Neural progenitor cell (in vitro differentiated cells): ENCODE measurements around the gene OR52W1. TPM values are rescaled to one million over a fixed set of nuclear protein-coding genes. Genes with fewer than 3 reads are reported as not detected.

Source experiments
- DNase-seq: peaks from one replicate; pipeline ENCODE4 v3.0.0-alpha.2; 2016; ENCODE audit warnings: low spot score
- H2AFZ ChIP-seq: fragments of 200-600 bp; sonication (generic); replicated peaks from 2 replicates; pipeline ENCODE4 v1.6.1; 2016; ENCODE audit warnings: antibody characterized with exemption
- H3F3A ChIP-seq: fragments of 200-600 bp; sonication (generic); 2 replicates; pipeline ENCODE4 v1.6.1; 2016; ENCODE audit warnings: antibody characterized with exemption, low read depth
- H3K27ac ChIP-seq: fragments of 200-600 bp; sonication (generic); 2 replicates; pipeline ENCODE4 v1.5.1; 2016; ENCODE audit warnings: mild to moderate bottlenecking
- H3K27me3 ChIP-seq: fragments of 200-600 bp; sonication (generic); 2 replicates; pipeline ENCODE4 v1.6.1; 2016; ENCODE audit warnings: mild to moderate bottlenecking, moderate library complexity
- H3K36me3 ChIP-seq: fragments of 200-600 bp; sonication (generic); 2 replicates; pipeline ENCODE4 v1.5.1; 2016
- H3K4me1 ChIP-seq: fragments of 200-600 bp; sonication (generic); 2 replicates; pipeline ENCODE4 v1.6.1; 2016; ENCODE audit warnings: mixed run types
- H3K4me2 ChIP-seq: fragments of 200-600 bp; sonication (generic); 2 replicates; pipeline ENCODE4 v1.6.1; 2016
- H3K4me3 ChIP-seq: fragments of 200-600 bp; sonication (generic); 2 replicates; pipeline ENCODE4 v1.5.1; 2016
- H3K79me2 ChIP-seq: fragments of 200-600 bp; sonication (generic); 2 replicates; pipeline ENCODE4 v1.6.1; 2016; ENCODE audit warnings: low read depth
- H3K9ac ChIP-seq: fragments of 200-600 bp; sonication (generic); 2 replicates; pipeline ENCODE4 v1.6.1; 2016
- H3K9me3 ChIP-seq: fragments of 200-600 bp; sonication (generic); 2 replicates; pipeline ENCODE4 v1.5.1; 2016; ENCODE audit warnings: low read depth
- H4K20me1 ChIP-seq: fragments of 200-600 bp; sonication (generic); 2 replicates; pipeline ENCODE4 v1.6.1; 2016; ENCODE audit warnings: low read depth
- H3K27ac Mint-ChIP-seq: 3 replicates; pipeline ENCODE4 v1.8.0; 2021; ENCODE audit warnings: mixed read lengths
- H3K27me3 Mint-ChIP-seq: 2 replicates; pipeline ENCODE4 v1.8.0; 2022; ENCODE audit warnings: low read depth, mild to moderate bottlenecking, inconsistent platforms, moderate library complexity, mixed read lengths; ENCODE audit not compliant: insufficient read depth
- H3K36me3 Mint-ChIP-seq: 3 replicates; pipeline ENCODE4 v1.8.0; 2021; ENCODE audit warnings: mixed read lengths
- H3K4me1 Mint-ChIP-seq: 3 replicates; pipeline ENCODE4 v1.8.0; 2021; ENCODE audit warnings: mixed read lengths
- H3K4me3 Mint-ChIP-seq: 3 replicates; pipeline ENCODE4 v1.8.0; 2021; ENCODE audit warnings: mild to moderate bottlenecking, moderate library complexity, mixed read lengths
- H3K9me3 Mint-ChIP-seq: 3 replicates; pipeline ENCODE4 v1.8.0; 2020; ENCODE audit warnings: mixed read lengths
- CTCF ChIP-seq: fragments of 200-600 bp; sonication (generic); IDR thresholded peaks from 2 replicates; pipeline ENCODE4 v1.5.1; 2017; ENCODE audit warnings: antibody characterized with exemption, mild to moderate bottlenecking
- EZH2 ChIP-seq: fragments of 200-600 bp; sonication (generic); IDR thresholded peaks from 2 replicates; pipeline ENCODE4 v1.6.1; 2017; ENCODE audit warnings: antibody characterized with exemption, mild to moderate bottlenecking, moderate library complexity
- EZH2phosphoT487 ChIP-seq: fragments of 200-600 bp; sonication (generic); IDR thresholded peaks from 2 replicates; pipeline ENCODE4 v1.6.1; 2017; ENCODE audit warnings: antibody characterized with exemption
- total RNA-seq: library from RNA; depleted of rRNA; stranded (reverse); fragments of >200 nt; gene quantifications from 2 replicates; pipeline ENCODE4 v1.2.3, GENCODE V29; 2015; ENCODE audit warnings: low replicate concordance

The OR52W1 gene
- total RNA-seq, 1 donor from 2014 or later: not detected

- TF ChIP-seq EZH2phosphoT487 (no peak), EZH2 (no peak), CTCF (no peak)
- no peak overlapping the region for H3K27ac Mint-ChIP-seq
- Histone ChIP-seq H3K4me2 (no peak overlapping the region), H3K9me3 (no peaks in the 10 kb centered on the region), H3K4me3 (no peak overlapping the region), H3K79me2 (no peaks in the 10 kb centered on the region), H3K9ac (no peak overlapping the region), H3K27ac (no peak overlapping the region), H2AFZ (no peak overlapping the region), H4K20me1 (no peaks in the 10 kb centered on the region), H3K4me1 (no peaks in the 10 kb centered on the region), H3F3A (no peaks in the 10 kb centered on the region), H3K27me3 (no peaks in the 10 kb centered on the region), H3K36me3 (no peaks in the 10 kb centered on the region)
- no peaks in the 10 kb centered on the region for H3K27me3 Mint-ChIP-seq
- peaks cover 4% of the 10 kb centered on the region for H3K4me1 Mint-ChIP-seq
- H3K9me3 Mint-ChIP-seq: no peaks in the 10 kb centered on the region
- no peak overlapping the region for H3K4me3 Mint-ChIP-seq
- DNase-seq: no peak
- no peaks in the 10 kb centered on the region for H3K36me3 Mint-ChIP-seq
These were observed 42.2 kb upstream of the OR52W1 start for GRCh38 chr11:6156628-6157359.

- H3K36me3 Mint-ChIP-seq: no peaks in the 10 kb centered on the region
- H3K4me1 Mint-ChIP-seq: no peaks in the 10 kb centered on the region
- H3K27ac ChIP-seq: no peak within 1 kb of the TSS
- no peak within 1 kb of the TSS for H2AFZ ChIP-seq
- H3K79me2 ChIP-seq: no peaks in the 10 kb centered on the region
- no peak for DNase-seq
- peaks cover 3% of the 10 kb centered on the region for H3K9me3 Mint-ChIP-seq
- no peak within 1 kb of the TSS for H3K9ac ChIP-seq
- no peaks in the 10 kb centered on the region for H3K27me3 Mint-ChIP-seq
- no peak within 1 kb of the TSS for H3K4me3 ChIP-seq
- no peak within 1 kb of the TSS for H3K27ac Mint-ChIP-seq
- no peaks in the 10 kb centered on the region for H3K9me3 ChIP-seq
- H3K4me2 ChIP-seq: no peak within 1 kb of the TSS
- H3K27me3 ChIP-seq: no peaks in the 10 kb centered on the region
- no peak for TF ChIP-seq CTCF
- no peak for TF ChIP-seq EZH2phosphoT487
- H3K36me3 ChIP-seq: no peaks in the 10 kb centered on the region
- no peaks in the 10 kb centered on the region for H3K4me1 ChIP-seq
- H3K4me3 Mint-ChIP-seq: no peak within 1 kb of the TSS
- H3F3A ChIP-seq: no peaks in the 10 kb centered on the region
- H4K20me1 ChIP-seq: no peaks in the 10 kb centered on the region
These were observed 28.8 kb upstream of the OR52W1 start, which contains the start of gene OR52B2 for GRCh38 chr11:6170226-6170625. OR52B2 (minus strand) TSS chr11:6170326; CDS start chr11:6170326, 0 bp downstream.

GRCh38 chr11:6175440-6175839 is 23.6 kb upstream of the OR52W1 start:
- Histone ChIP-seq H3K27me3 (no peaks in the 10 kb centered on the region), H3K9ac (no peak overlapping the region), H2AFZ (peak overlapping the region; percentile 82), H3F3A (no peaks in the 10 kb centered on the region), H4K20me1 (no peaks in the 10 kb centered on the region), H3K4me3 (no peak overlapping the region), H3K79me2 (no peaks in the 10 kb centered on the region), H3K36me3 (no peaks in the 10 kb centered on the region), H3K4me2 (no peak overlapping the region), H3K4me1 (peaks cover 3% of the 10 kb centered on the region), H3K9me3 (no peaks in the 10 kb centered on the region), H3K27ac (no peak overlapping the region)
- Mint-ChIP-seq H3K4me3 (no peak overlapping the region), H3K4me1 (no peaks in the 10 kb centered on the region), H3K27ac (no peak overlapping the region), H3K27me3 (no peaks in the 10 kb centered on the region), H3K9me3 (peaks cover 2% of the 10 kb centered on the region), H3K36me3 (no peaks in the 10 kb centered on the region)
- no peak for TF ChIP-seq EZH2
- TF ChIP-seq EZH2phosphoT487: no peak
- TF ChIP-seq CTCF: no peak
- no peak for DNase-seq
